Endothelial cell of umbilical vein (primary cell): Measurements from ENCODE around the gene YIPF7. TPM values are rescaled to one million over a fixed set of nuclear protein-coding genes. Genes with fewer than 3 reads are reported as not detected.

Experiments
- BruUV-seq: library from RNA; stranded (reverse); fragments of 400-500 nt; replicated peaks from 2 replicates; lab custom pipeline; 2021; lab: Mats Ljungman, UMichigan
- CTCF ChIA-PET: fragments of 300-600, 350-600 bp; sonication (Branson Sonifier 250); formaldehyde crosslinking; loops from one replicate; lab custom pipeline; 2021; ENCODE audit warnings: antibody characterized with exemption, inconsistent platforms; lab: Charles Lee
- POLR2A ChIA-PET: fragments of 300-600, 350-600 bp; sonication (Branson Sonifier 250); formaldehyde crosslinking; loops from one replicate; lab custom pipeline; 2021; ENCODE audit warnings: antibody characterized with exemption, inconsistent platforms; lab: Charles Lee
- DNase-seq: peaks from one replicate; pipeline ENCODE4 v3.0.0-alpha.2; 2011; ENCODE audit warnings: low read depth, low spot score
- FAIRE-seq: peaks from 2 replicates; lab custom pipeline; 2011; peaks lifted over from hg19 to GRCh38; lab: Jason Lieb, UNC
- H2AFZ ChIP-seq: 2 replicates; pipeline ENCODE4 v1.6.0; 2012; ENCODE audit warnings: low read depth, low read length, control low read depth, inconsistent platforms
- H3K27ac ChIP-seq: 2 replicates; pipeline ENCODE4 v1.5.1; 2011; ENCODE audit warnings: low read depth, mild to moderate bottlenecking, control low read depth, low read length, moderate library complexity; ENCODE audit not compliant: insufficient read depth
- H3K27me3 ChIP-seq, 2 experiments: 2 replicates each; pipeline versions ENCODE4 v1.6.0 to v1.6.1; 2011; ENCODE audit warnings: low read length in 2 of 2, mixed read lengths in 1 of 2; ENCODE audit not compliant: control insufficient read depth in 2 of 2, insufficient read depth in 2 of 2
- H3K36me3 ChIP-seq, 2 experiments: 2 replicates in 1 of 2; 3 replicates in 1 of 2; pipeline ENCODE4 v1.5.1; 2011; ENCODE audit warnings: low read length in 2 of 2, mild to moderate bottlenecking in 1 of 2, moderate library complexity in 1 of 2; ENCODE audit not compliant: control insufficient read depth in 2 of 2, insufficient read depth in 2 of 2; ENCODE audit errors: extremely low read depth in 1 of 2
- H3K4me1 ChIP-seq: 3 replicates; pipeline ENCODE4 v1.5.1; 2011; ENCODE audit warnings: mild to moderate bottlenecking, low read length; ENCODE audit not compliant: control insufficient read depth, insufficient read depth; ENCODE audit errors: extremely low read depth
- H3K4me2 ChIP-seq: 2 replicates; pipeline ENCODE4 v1.6.1; 2011; ENCODE audit warnings: low read length, control low read depth, mixed read lengths; ENCODE audit not compliant: insufficient read depth
- H3K4me3 ChIP-seq, 3 experiments: fragments of 200-600 bp in 1 of 3; sonication (generic), shearing (Covaris generic) in 1 of 3; replicated peaks in 1 of 3; 2 replicates each; pipeline ENCODE4 v1.5.1; 2011 to 2016; ENCODE audit warnings: control low read depth in 3 of 3, low read length in 3 of 3, mild to moderate bottlenecking in 2 of 3, inconsistent platforms in 1 of 3, low read depth in 1 of 3, moderate library complexity in 1 of 3; ENCODE audit not compliant: insufficient read depth in 1 of 3
- H3K79me2 ChIP-seq: 2 replicates; pipeline ENCODE4 v1.6.0; 2012; ENCODE audit warnings: low read length, inconsistent platforms; ENCODE audit not compliant: control insufficient read depth, insufficient read depth
- H3K9ac ChIP-seq: replicated peaks from 2 replicates; pipeline ENCODE3; 2011; ENCODE audit warnings: low read length, control low read depth; ENCODE audit not compliant: insufficient read depth; ENCODE audit errors: extremely low read depth
- H3K9me1 ChIP-seq: replicated peaks from 3 replicates; pipeline ENCODE4 v1.6.0; 2011; ENCODE audit warnings: mild to moderate bottlenecking, low read length; ENCODE audit not compliant: control insufficient read depth, insufficient read depth; ENCODE audit errors: extremely low read depth
- H3K9me3 ChIP-seq: replicated peaks from 2 replicates; pipeline ENCODE4 v1.5.1; 2012; ENCODE audit warnings: low read length, inconsistent platforms; ENCODE audit not compliant: control insufficient read depth, insufficient read depth
- H4K20me1 ChIP-seq: replicated peaks from 2 replicates; pipeline ENCODE3; 2011; ENCODE audit warnings: mild to moderate bottlenecking, low read length; ENCODE audit not compliant: control insufficient read depth, insufficient read depth; ENCODE audit errors: extremely low read depth
- CTCF ChIP-seq, 2 donors: IDR thresholded peaks; 1 replicate in 1 of 2; 2 replicates in 1 of 2; pipeline ENCODE4 v1.5.1; 2011; ENCODE audit warnings: low read length in 2 of 2, mild to moderate bottlenecking in 2 of 2, moderate library complexity in 2 of 2, control low read depth in 1 of 2, inconsistent platforms in 1 of 2, low read depth in 1 of 2; ENCODE audit not compliant: insufficient read depth in 1 of 2; ENCODE audit errors: extremely low read depth in 1 of 2
- EZH2 ChIP-seq: IDR thresholded peaks from 2 replicates; pipeline ENCODE4 v1.6.1; 2012; ENCODE audit warnings: borderline replicate concordance, low read depth, mild to moderate bottlenecking, moderate library complexity, low read length, inconsistent platforms; ENCODE audit not compliant: severe bottlenecking
- FOS ChIP-seq: IDR thresholded peaks from 2 replicates; pipeline ENCODE4 v1.6.1; 2011; ENCODE audit warnings: mild to moderate bottlenecking, low read length, moderate library complexity, borderline replicate concordance; ENCODE audit not compliant: insufficient read depth
- GATA2 ChIP-seq: IDR thresholded peaks from 2 replicates; pipeline ENCODE4 v1.7.0; 2011; ENCODE audit warnings: low read depth, mild to moderate bottlenecking, moderate library complexity, mixed read lengths, low read length; ENCODE audit not compliant: insufficient read length, insufficient read depth
- JUN ChIP-seq: IDR thresholded peaks from 2 replicates; pipeline ENCODE4 v1.6.1; 2011; ENCODE audit warnings: borderline replicate concordance, low read depth; ENCODE audit not compliant: insufficient read length, insufficient read depth
- MAX ChIP-seq: IDR thresholded peaks from 2 replicates; pipeline ENCODE4 v1.6.1; 2011; ENCODE audit not compliant: insufficient read depth, insufficient read length
- MYC ChIP-seq: IDR thresholded peaks from one replicate; pipeline ENCODE4 v1.6.1; 2011; ENCODE audit warnings: mild to moderate bottlenecking, low read depth, low read length
- POLR2A ChIP-seq: IDR thresholded peaks from 2 replicates; pipeline ENCODE4 v1.6.1; 2012; ENCODE audit warnings: low read depth, mild to moderate bottlenecking, control low read depth, low read length
- POLR2AphosphoS5 ChIP-seq: IDR thresholded peaks from 2 replicates; pipeline ENCODE4 v1.6.1; 2012; ENCODE audit warnings: low read depth, mild to moderate bottlenecking, control low read depth, low read length, moderate library complexity; ENCODE audit not compliant: insufficient read depth
- dilution Hi-C: fragments of 300-500 bp; cut with MboI; formaldehyde crosslinking; loops from one replicate; pipeline ENCODE4 v1.15.0; 2019; ENCODE audit warnings: low sequenced_read_pairs; ENCODE audit not compliant: extremely low pct_ligation_motif_present
- intact Hi-C: fragments of 100-400 bp; cut with micrococcal nuclease; formaldehyde crosslinking; loops from one replicate; pipeline ENCODE4 v1.10.0; 2022
- polyA plus RNA-seq, 4 experiments: library from polyadenylated mRNA; depleted of rRNA in 3 of 4; stranded (reverse) in 3 of 4; unstranded in 1 of 4; fragments of >200 nt; gene quantifications; 2 replicates each; pipeline versions ENCODE4 v1.2.1 to v1.2.3, GENCODE V29; 2011 to 2012; ENCODE audit warnings: missing spikeins in 1 of 4
- total RNA-seq: library from RNA; stranded (reverse); gene quantifications from 2 replicates; pipeline ENCODE4 v1.2.3, GENCODE V29; 2021

Gene YIPF7
- total and polyA plus RNA-seq, 2 donors (not counting 3 experiments of a cell fraction or from before 2014, with no cell fraction given), result not detected

- H3K4me2 ChIP-seq, result no peak overlapping the region
- FAIRE-seq, result no peak
- H3K79me2 ChIP-seq, result no peaks in the 10 kb centered on the region
- no peaks in the 10 kb centered on the region for H4K20me1 ChIP-seq
- no peaks in the 10 kb centered on the region for H3K36me3 ChIP-seq
- intact Hi-C loops (no loop called here), dilution Hi-C loops (no loop called here)
- H3K4me1 ChIP-seq, result no peaks in the 10 kb centered on the region
- no peaks in the 10 kb centered on the region for H3K9me1 ChIP-seq
- TF ChIP-seq EZH2, result no peak
- no peak overlapping the region for H3K4me3 ChIP-seq
- DNase-seq, result no peak
- CTCF ChIA-PET, result no interaction called here
- BruUV-seq, result no TSS peak
- H2AFZ ChIP-seq, result no peak overlapping the region
- no peak overlapping the region for H3K27ac ChIP-seq
- POLR2A ChIA-PET, result no interaction called here
- H3K9me3 ChIP-seq, result no peaks in the 10 kb centered on the region
- H3K9ac ChIP-seq, result no peak overlapping the region
- no peaks in the 10 kb centered on the region for H3K27me3 ChIP-seq
Measured at GRCh38 chr4:44662623-44663005, 11.2 kb upstream of the YIPF7 start.

GRCh38 chr4:44661940-44662622 lies 10.7 kb upstream of the YIPF7 start:
- Histone ChIP-seq H3K4me1 (no peaks in the 10 kb centered on the region), H3K4me2 (no peak overlapping the region), H3K9me3 (no peaks in the 10 kb centered on the region), H3K9ac (no peak overlapping the region), H3K4me3 (no peak overlapping the region), H3K27me3 (no peaks in the 10 kb centered on the region), H3K27ac (no peak overlapping the region), H3K36me3 (no peaks in the 10 kb centered on the region), H3K79me2 (no peaks in the 10 kb centered on the region), H2AFZ (no peak overlapping the region), H4K20me1 (no peaks in the 10 kb centered on the region), H3K9me1 (no peaks in the 10 kb centered on the region)
- no TSS peak for BruUV-seq
- DNase-seq, result no peak
- intact Hi-C loops (no loop called here), dilution Hi-C loops (no loop called here)
- FAIRE-seq, result no peak
- CTCF ChIA-PET, result no interaction called here
- POLR2A ChIA-PET, result no interaction called here
- TF ChIP-seq MYC, result no peak
- TF ChIP-seq JUN, result no peak
- no peak for TF ChIP-seq POLR2AphosphoS5
- no peak for TF ChIP-seq FOS
- no peak for TF ChIP-seq CTCF (IDR thresholded peaks at IDR 0.05; ENCODE audit: extremely low read depth in 1 of 2, insufficient read depth in 1 of 2, low read depth in 1 of 2, low read length in 2 of 2)
- TF ChIP-seq MAX, result no peak
- no peak for TF ChIP-seq EZH2
- no peak for TF ChIP-seq GATA2
- no peak for TF ChIP-seq POLR2A
